Heart left ventricle (tissue), 16 donors: ENCODE measurements around the gene ABCC5. TPM values are rescaled to one million over a fixed set of nuclear protein-coding genes. Genes with fewer than 3 reads are reported as not detected.

Source experiments
- ATAC-seq, 4 donors: fragments of 200-7000 bp; cut with Tn5 transposase; one replicate each; pipeline ENCODE4 v1.9.1; 2020 to 2022; ENCODE audit warnings: moderate library complexity in 4 of 4, mild to moderate bottlenecking in 3 of 4, moderate number of reproducible peaks in 1 of 4
- DNase-seq, 5 donors: peaks; one replicate each; pipeline ENCODE4 v3.0.0-alpha.2; 2020
- H3K27ac ChIP-seq, 12 donors: fragments of 200-600 bp; sonication (generic) in 4 of 12; one replicate each; pipeline versions ENCODE4 v1.5.0 to v1.8.0; 2016 to 2022; ENCODE audit warnings: mild to moderate bottlenecking in 2 of 12
- H3K27me3 ChIP-seq, 9 donors: fragments of 200-600 bp; sonication (generic) in 2 of 9; one replicate each; pipeline versions ENCODE4 v1.5.1 to v1.8.0; 2016 to 2022; ENCODE audit warnings: mild to moderate bottlenecking in 3 of 9
- H3K36me3 ChIP-seq, 9 donors: fragments of 200-600 bp; sonication (generic) in 2 of 9; one replicate each; pipeline versions ENCODE4 v1.5.0 to v1.8.0; 2018 to 2022; ENCODE audit warnings: mild to moderate bottlenecking in 2 of 9
- H3K4me1 ChIP-seq, 12 donors: fragments of 200-600 bp; sonication (generic) in 4 of 12; one replicate each; pipeline versions ENCODE4 v1.5.0 to v1.8.0; 2016 to 2022; ENCODE audit warnings: mild to moderate bottlenecking in 3 of 12
- H3K4me3 ChIP-seq, 12 donors: fragments of 200-600 bp; sonication (generic) in 4 of 12; one replicate each; pipeline versions ENCODE4 v1.5.0 to v1.8.0; 2017 to 2022; ENCODE audit warnings: mild to moderate bottlenecking in 9 of 12, moderate library complexity in 4 of 12
- H3K9me3 ChIP-seq, 12 donors: fragments of 200-600 bp; sonication (generic) in 4 of 12; one replicate each; pipeline versions ENCODE4 v1.5.0 to v1.8.0; 2016 to 2022; ENCODE audit warnings: mild to moderate bottlenecking in 1 of 12
- POLR2A ChIP-seq, 2 donors: fragments of 450-650 bp; IDR thresholded peaks; one replicate each; pipeline ENCODE4 v1.6.1; 2017; ENCODE audit warnings: antibody characterized with exemption in 2 of 2, mild to moderate bottlenecking in 2 of 2, moderate library complexity in 2 of 2
- WGBS, 4 donors: extraction: QIAGEN DNeasy Blood & Tissue Kit in 2 of 4; methylation state at CpG; one replicate each; pipeline versions ENCODE4 v1.1.5 to v1.1.7; 2013 to 2018; 5-methylcytosine and 5-hydroxymethylcytosine counted together
- intact Hi-C, 10 donors: fragments of 100-400 bp; cut with DNase I; formaldehyde crosslinking; loops; one replicate each; pipeline versions ENCODE4 v1.11.1 to v1.14.2; 2022
- polyA plus RNA-seq, 2 donors: library from polyadenylated mRNA; stranded (reverse); fragments of 200-250 nt; gene quantifications; one replicate each; pipeline ENCODE4 v1.2.3, GENCODE V29; 2013
- total RNA-seq, 9 donors: library from RNA; depleted of rRNA in 2 of 9; stranded (reverse); fragments of >200 nt in 2 of 9; fragmentation: NEBNext Ultra II Directional in 3 of 9; extraction: Animal tissue kit (Norgen Biotek cat#: 25700) in 3 of 9; gene quantifications; one replicate each; pipeline versions ENCODE4 v1.1.0 to v1.2.4, GENCODE V29; 2016 to 2023
- TF ChIP-seq, protein P1 (sequence below), 12 donors: fragments of 200-600 bp; sonication (generic) in 4 of 12; IDR thresholded peaks; one replicate each; pipeline versions ENCODE4 v1.5.0 to v1.8.0; 2018 to 2022; ENCODE audit warnings: antibody characterized with exemption in 12 of 12, mild to moderate bottlenecking in 5 of 12
- donor health status: ischemic (EF 13 %, LVEDD 7.1; RV severe dilation, severe dysfunction).
- donor health status: healthy with polysubstance abuse.
- donor health status: DM: no; HTN: yes; CAD: no.
- donor health status: DM: no; HTN: no; CAD: no.
- donor health status: ischemic (EF 25% LVEDD 6.9; RV normal size, moderate dysfunction).
- donor health status: ischemic (EF 25% LVEDD 5.7; RV mildly dilated, moderate dysfunction).
- donor health status: healthy.
- donor health status: DM: yes; HTN: yes; CAD: no.
- donor health status: ischemic (EF 35%, LVEDD 5.7; RV mildly dilated, moderate dysfunction).
- donor health status: nonischemic (EF 11% LVEDD 7.7; RV severe dilation, severe dysfunction).
- donor health status: DM: yes; HTN: yes; CAD: no.
- donor health status: PGD.
- donor health status: ischemic (EF 29% LVEDD 5.4; RV normal size, mild dysfunction).
- donor health status: nonischemic (EF 23%, LVEDD 6.1; RV moderate dilation, normal function).

The ABCC5 gene
- total and polyA plus RNA-seq, 11 donors, result 16.4 to 61.7 (median 32.6) TPM

DNA sequence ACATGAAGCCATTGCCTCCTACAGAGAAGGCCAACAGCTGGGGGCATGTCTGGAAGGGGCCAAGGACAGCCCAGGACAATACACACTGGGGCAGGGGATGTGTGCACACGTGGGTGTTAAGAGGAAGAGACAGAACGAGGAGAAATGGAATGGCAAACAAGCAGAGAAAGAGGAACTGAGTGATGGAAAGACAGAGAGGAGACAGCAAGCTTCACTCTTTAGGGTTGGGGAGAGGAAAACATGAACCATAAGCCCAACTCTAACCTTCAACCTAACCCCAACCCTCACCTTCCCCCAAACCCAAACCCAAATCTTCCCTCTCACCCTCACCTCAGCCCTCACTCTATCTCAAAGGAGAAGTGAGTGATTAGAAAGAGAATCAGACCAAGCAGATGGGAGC lies 121.1 kb downstream of the ABCC5 start:
- Histone ChIP-seq H3K27ac (no peak overlapping the region), H3K4me1 (no peaks in the 10 kb centered on the region), H3K36me3 (no peaks in the 10 kb centered on the region), H3K9me3 (no peaks in the 10 kb centered on the region), H3K4me3 (no peak overlapping the region), H3K27me3 (peaks cover 0 to 6% (median 0%) of the 10 kb centered on the region in 9 donors)
- ATAC-seq (no peak), DNase-seq (no peak)
- TF ChIP-seq, protein P1, sequence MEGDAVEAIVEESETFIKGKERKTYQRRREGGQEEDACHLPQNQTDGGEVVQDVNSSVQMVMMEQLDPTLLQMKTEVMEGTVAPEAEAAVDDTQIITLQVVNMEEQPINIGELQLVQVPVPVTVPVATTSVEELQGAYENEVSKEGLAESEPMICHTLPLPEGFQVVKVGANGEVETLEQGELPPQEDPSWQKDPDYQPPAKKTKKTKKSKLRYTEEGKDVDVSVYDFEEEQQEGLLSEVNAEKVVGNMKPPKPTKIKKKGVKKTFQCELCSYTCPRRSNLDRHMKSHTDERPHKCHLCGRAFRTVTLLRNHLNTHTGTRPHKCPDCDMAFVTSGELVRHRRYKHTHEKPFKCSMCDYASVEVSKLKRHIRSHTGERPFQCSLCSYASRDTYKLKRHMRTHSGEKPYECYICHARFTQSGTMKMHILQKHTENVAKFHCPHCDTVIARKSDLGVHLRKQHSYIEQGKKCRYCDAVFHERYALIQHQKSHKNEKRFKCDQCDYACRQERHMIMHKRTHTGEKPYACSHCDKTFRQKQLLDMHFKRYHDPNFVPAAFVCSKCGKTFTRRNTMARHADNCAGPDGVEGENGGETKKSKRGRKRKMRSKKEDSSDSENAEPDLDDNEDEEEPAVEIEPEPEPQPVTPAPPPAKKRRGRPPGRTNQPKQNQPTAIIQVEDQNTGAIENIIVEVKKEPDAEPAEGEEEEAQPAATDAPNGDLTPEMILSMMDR (IDR thresholded peaks at IDR 0.05), result no peak
- TF ChIP-seq POLR2A (IDR thresholded peaks at IDR 0.05), result no peak
- WGBS, 4 donors, result 44 to 54% (median 46%) methylated on average over 2 of the region's 2 CpGs
- intact Hi-C loops, result loop anchor here (5.0 to 10.0 kb wide), 11 partner anchors 121 to 648 kb away; partner anchors contain the start of genes ABCC5 (in 6 of the 10), ALG3 (in 5 of the 10), EEF1AKMT4 (in 5 of the 10) and EIF2B5 (in 5 of the 10)

DNA sequence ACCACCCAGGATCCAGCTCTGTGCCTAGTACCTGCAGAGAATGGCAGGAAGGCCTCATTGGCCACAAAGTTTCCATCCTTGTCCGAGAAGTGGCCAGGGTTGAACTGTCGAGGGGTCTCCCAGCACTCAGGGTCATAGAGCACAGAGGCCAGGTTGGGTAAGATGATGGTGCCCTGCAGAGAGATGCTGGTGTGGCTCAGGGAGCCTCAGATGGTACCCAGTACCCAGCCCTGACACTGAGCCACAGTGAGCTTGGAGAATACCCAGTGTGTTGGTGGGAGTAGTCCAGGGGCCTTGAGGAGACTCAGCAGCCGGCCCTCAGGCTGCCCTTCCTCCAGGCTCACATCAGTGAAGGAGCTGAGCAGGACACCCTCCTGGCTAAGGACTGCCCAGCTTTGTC lies 121.5 kb downstream of the ABCC5 start:
- TF ChIP-seq POLR2A (IDR thresholded peaks at IDR 0.05), result no peak
- TF ChIP-seq, protein P1 (IDR thresholded peaks at IDR 0.05), result no peak
- no peaks in the 10 kb centered on the region for H3K9me3 ChIP-seq
- no peaks in the 10 kb centered on the region for H3K36me3 ChIP-seq
- H3K4me1 ChIP-seq, result no peaks in the 10 kb centered on the region
- DNase-seq (no peak), ATAC-seq (peak in 1 of 4 donors; percentile 25)
- 75 to 100% (median 80%) methylated on average over 1 to 3 of the region's 3 CpGs for WGBS, 4 donors
- H3K27me3 ChIP-seq, result peaks cover 0 to 6% (median 0%) of the 10 kb centered on the region in 9 donors
- no peak overlapping the region for H3K27ac ChIP-seq
- intact Hi-C loops, result loop anchor here (5.0 to 10.0 kb wide), 11 partner anchors 121 to 649 kb away; partner anchors contain the start of genes ABCC5 (in 6 of the 10), ALG3 (in 5 of the 10), EEF1AKMT4 (in 5 of the 10) and EIF2B5 (in 5 of the 10)
- no peak overlapping the region for H3K4me3 ChIP-seq

DNA sequence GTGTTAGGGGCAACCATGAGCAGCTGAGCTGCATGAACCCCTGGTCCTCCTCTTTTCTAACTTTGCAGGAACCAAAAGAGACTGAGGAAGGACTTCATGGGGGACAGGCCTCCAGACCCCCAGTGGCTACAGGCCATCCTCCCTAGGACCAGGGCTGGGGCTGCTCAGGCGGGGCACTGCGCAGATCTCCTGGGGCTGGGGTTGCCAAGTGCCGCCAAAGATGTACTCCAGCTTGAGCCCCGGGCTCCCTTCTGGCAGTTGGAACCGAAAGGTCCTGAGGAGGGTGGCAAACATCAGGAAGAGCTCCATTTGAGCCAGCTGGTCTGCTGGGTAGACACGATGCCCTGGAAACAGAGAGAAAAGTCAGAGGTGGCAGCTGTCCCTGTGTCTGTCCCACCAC lies 121.9 kb downstream of the ABCC5 start:
- WGBS, 4 donors, result 88 to 90% (median 89%) methylated on average over 6 of the region's 6 CpGs
- DNase-seq, result no peak
- Histone ChIP-seq H3K9me3 (no peaks in the 10 kb centered on the region), H3K36me3 (no peaks in the 10 kb centered on the region), H3K4me1 (no peaks in the 10 kb centered on the region), H3K27me3 (peaks cover 0 to 6% (median 0%) of the 10 kb centered on the region in 9 donors), H3K4me3 (no peak overlapping the region), H3K27ac (no peak overlapping the region)
- TF ChIP-seq, protein P1 (IDR thresholded peaks at IDR 0.05), result no peak
- no peak for TF ChIP-seq POLR2A (IDR thresholded peaks at IDR 0.05)
- ATAC-seq, result peak in 1 of 4 donors; percentile 33
- intact Hi-C loops, result loop anchor here (1.0 to 10.0 kb wide), 14 partner anchors 121 to 649 kb away; partner anchors contain the start of genes ABCC5 (in 7 of the 10), ALG3 (in 5 of the 10), EEF1AKMT4 (in 5 of the 10) and EIF2B5 (in 5 of the 10)

DNA sequence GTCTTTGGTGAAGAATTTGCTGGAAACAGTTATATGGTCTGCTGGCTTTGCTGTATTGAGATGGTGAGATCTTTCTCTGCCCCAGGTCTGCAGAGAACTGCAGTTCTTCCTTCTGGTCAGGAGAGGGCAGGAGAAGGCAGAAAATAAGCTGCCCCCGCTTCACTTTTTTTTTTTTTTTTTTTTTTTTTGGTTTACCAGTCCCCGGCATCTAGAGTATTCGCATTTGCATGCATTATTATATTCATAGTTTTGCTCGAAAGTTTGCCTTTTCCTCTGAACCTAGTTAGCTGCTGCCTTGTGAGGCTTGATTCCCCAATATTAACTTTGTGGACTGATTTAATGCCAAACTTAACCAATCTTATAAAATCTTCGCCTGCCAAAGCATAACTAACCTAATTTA lies 122.4 kb downstream of the ABCC5 start:
- no peak for DNase-seq
- Histone ChIP-seq H3K4me1 (no peaks in the 10 kb centered on the region), H3K4me3 (no peak overlapping the region), H3K27ac (no peak overlapping the region), H3K9me3 (no peaks in the 10 kb centered on the region), H3K27me3 (peaks cover 0 to 6% (median 0%) of the 10 kb centered on the region in 9 donors), H3K36me3 (no peaks in the 10 kb centered on the region)
- intact Hi-C loops, result loop anchor here (1.0 to 10.0 kb wide), 14 partner anchors 122 to 650 kb away; partner anchors contain the start of genes ABCC5 (in 7 of the 10), ALG3 (in 5 of the 10), EEF1AKMT4 (in 5 of the 10) and EIF2B5 (in 5 of the 10)
- 17 to 20% (median 19%) methylated on average over 5 of the region's 5 CpGs for WGBS, 4 donors
- TF ChIP-seq, protein P1 (IDR thresholded peaks at IDR 0.05), result peak; percentile 64 to 83 (median 78)
- no peak for TF ChIP-seq POLR2A (IDR thresholded peaks at IDR 0.05)
- ATAC-seq, result peak in 3 of 4 donors; percentile 62 to 68 (median 64)
